Measurements from ENCODE around the gene CSNK1G1. TPM values are rescaled to one million over a fixed set of nuclear protein-coding genes. Genes with fewer than 3 reads are reported as not detected.

CSNK1G1 gene
- polyA plus RNA-seq, 1 of the 3 experiments (the other 2 are of a cell fraction) = 10.2 TPM

- Histone ChIP-seq H3K79me2 (ENCODE audit: insufficient read depth) (no peaks in the 10 kb centered on the region), H2AFZ (ENCODE audit: low read depth) (no peak overlapping the region), H3K27me3 (ENCODE audit: insufficient read depth) (no peaks in the 10 kb centered on the region), H3K4me3 (ENCODE audit: low read depth in 2 of 2, low read length in 1 of 2) (no peak overlapping the region), H4K20me1 (ENCODE audit: insufficient read depth) (no peaks in the 10 kb centered on the region), H3K9me3 (no peaks in the 10 kb centered on the region), H3K4me2 (no peak overlapping the region), H3K36me3 (replicated peaks in 1 of 2; ENCODE audit: control insufficient read depth in 1 of 2, insufficient read depth in 2 of 2, low read length in 1 of 2) (peaks cover 21 to 46% of the 10 kb centered on the region in 2 experiments), H3K4me1 (ENCODE audit: control insufficient read depth in 1 of 2, insufficient read depth in 2 of 2, low read depth in 1 of 2, low read length in 1 of 2) (peaks cover 8 to 16% of the 10 kb centered on the region in 2 experiments; a peak in 2 of 4 replicates), H3K9me2 (no peaks in the 10 kb centered on the region), H3K27ac (ENCODE audit: low read depth in 2 of 2, low read length in 1 of 2) (no peak overlapping the region), H3K9ac (no peak overlapping the region), H3F3A (replicated peaks; ENCODE audit: insufficient read depth) (peaks cover 8% of the 10 kb centered on the region)
- WGBS (ENCODE audit: low lambda C conversion rate) = 89% methylated on average over 4 of the region's 4 CpGs
- TF ChIP-seq USF2 (IDR thresholded peaks at IDR 0.05; ENCODE audit: borderline replicate concordance, low read depth, low read length) (no peak), CHD2 (IDR thresholded peaks at IDR 0.05; ENCODE audit: low read length, partially characterized antibody) (no peak)
- POLR2A ChIA-PET = no interaction called here
- DNase-seq = no peak
- CTCF ChIA-PET = interaction anchor here (1.8 kb wide), 1 partner anchor 280 kb away, joined by 4 read pairs; no protein-coding TSS in a partner anchor
These were observed 173.1 kb downstream of the CSNK1G1 start for GRCh38 chr15:64182859-64183370.

GRCh38 chr15:64180235-64180824 is 175.6 kb downstream of the CSNK1G1 start:
- Histone ChIP-seq H3K79me2 (ENCODE audit: insufficient read depth) (no peaks in the 10 kb centered on the region), H3K4me2 (no peak overlapping the region), H3K27me3 (ENCODE audit: insufficient read depth) (no peaks in the 10 kb centered on the region), H2AFZ (ENCODE audit: low read depth) (no peak overlapping the region), H3F3A (replicated peaks; ENCODE audit: insufficient read depth) (no peaks in the 10 kb centered on the region), H3K4me1 (ENCODE audit: control insufficient read depth in 1 of 2, insufficient read depth in 2 of 2, low read depth in 1 of 2, low read length in 1 of 2) (peaks cover 0 to 22% of the 10 kb centered on the region in 2 experiments; a peak in 2 of 4 replicates), H3K36me3 (replicated peaks in 1 of 2; ENCODE audit: control insufficient read depth in 1 of 2, insufficient read depth in 2 of 2, low read length in 1 of 2) (peaks cover 40 to 47% of the 10 kb centered on the region in 2 experiments), H3K4me3 (ENCODE audit: low read depth in 2 of 2, low read length in 1 of 2) (no peak overlapping the region), H3K9me2 (no peaks in the 10 kb centered on the region), H3K27ac (ENCODE audit: low read depth in 2 of 2, low read length in 1 of 2) (peak overlapping the region in 1 of 2 experiments; percentile 67; a peak in 2 of 4 replicates), H3K9me3 (no peaks in the 10 kb centered on the region), H3K9ac (no peak overlapping the region), H4K20me1 (ENCODE audit: insufficient read depth) (no peaks in the 10 kb centered on the region)
- peak; percentile 53 for DNase-seq
- TF ChIP-seq MXI1 (IDR thresholded peaks at IDR 0.05; ENCODE audit: low read depth, low read length) = peak; percentile 39; the same call in 1 of the 2 replicates
- no peak for TF ChIP-seq ELF1 (IDR thresholded peaks at IDR 0.05)
- 0 out of 2 replicates have a peak, but pooled peaks have one; percentile 45 for TF ChIP-seq RFX5 (IDR thresholded peaks at IDR 0.05; ENCODE audit: low read length)
- TF ChIP-seq GATA2 (CRISPR knock-in tag; IDR thresholded peaks at IDR 0.05) = no peak
- POLR2A ChIA-PET = interaction anchor here (0.7 to 1.4 kb wide), 2 partner anchors 17 to 19 kb away, joined by 4 read pairs; partner anchors contain the start of gene PPIB
- CTCF ChIA-PET = interaction anchor here (0.9 to 1.7 kb wide), 3 partner anchors 17 to 26 kb away, joined by 3 to 5 read pairs (median 3); partner anchors contain the start of gene PPIB
- 67% methylated on average over 8 of the region's 8 CpGs for WGBS (ENCODE audit: low lambda C conversion rate)

GRCh38 chr15:64166102-64166890 is 189.7 kb downstream of the CSNK1G1 start:
- ChIA-PET POLR2A (no interaction called here), CTCF (interaction anchor here (0.9 kb wide), 1 partner anchor 12 kb away, joined by 3 read pairs; no protein-coding TSS in a partner anchor)
- H3K79me2 ChIP-seq (ENCODE audit: insufficient read depth) = peaks cover 15% of the 10 kb centered on the region
- H3F3A ChIP-seq (replicated peaks; ENCODE audit: insufficient read depth) = peaks cover 22% of the 10 kb centered on the region
- no peaks in the 10 kb centered on the region for H3K9me3 ChIP-seq
- H3K4me3 ChIP-seq (ENCODE audit: low read depth in 2 of 2, low read length in 1 of 2) = no peak overlapping the region
- H3K36me3 ChIP-seq (replicated peaks in 1 of 2; ENCODE audit: control insufficient read depth in 1 of 2, insufficient read depth in 2 of 2, low read length in 1 of 2) = peaks cover 13 to 20% of the 10 kb centered on the region in 2 experiments
- H2AFZ ChIP-seq (ENCODE audit: low read depth) = no peak overlapping the region
- WGBS (ENCODE audit: low lambda C conversion rate) = 96% methylated on average over 5 of the region's 5 CpGs
- no peak overlapping the region for H3K27ac ChIP-seq (ENCODE audit: low read depth in 2 of 2, low read length in 1 of 2)
- H3K27me3 ChIP-seq (ENCODE audit: insufficient read depth) = no peaks in the 10 kb centered on the region
- peaks cover 12% of the 10 kb centered on the region in 2 experiments; a peak in 3 of 4 replicates for H3K4me1 ChIP-seq (ENCODE audit: control insufficient read depth in 1 of 2, insufficient read depth in 2 of 2, low read depth in 1 of 2, low read length in 1 of 2)
- no peak overlapping the region for H3K4me2 ChIP-seq
- no peaks in the 10 kb centered on the region for H3K9me2 ChIP-seq
- TF ChIP-seq MXI1 (IDR thresholded peaks at IDR 0.05; ENCODE audit: low read depth, low read length) (no peak), POLR2AphosphoS5 (IDR thresholded peaks at IDR 0.05; ENCODE audit: low read depth, low read length) (0 out of 2 replicates have a peak, but pooled peaks have one; percentile 9)
- DNase-seq = no peak
- no peak overlapping the region for H3K9ac ChIP-seq
- H4K20me1 ChIP-seq (ENCODE audit: insufficient read depth) = 0 out of 2 replicates have a peak, but pooled peaks cover 5% of the 10 kb centered on the region

Measured in SK-N-SH (cell line).